ENCODE results near the gene CHMP4A.
A peak's percentile ranks its signal among the peaks of the same experiment; 100 is the strongest.

The CHMP4A gene

DNA sequence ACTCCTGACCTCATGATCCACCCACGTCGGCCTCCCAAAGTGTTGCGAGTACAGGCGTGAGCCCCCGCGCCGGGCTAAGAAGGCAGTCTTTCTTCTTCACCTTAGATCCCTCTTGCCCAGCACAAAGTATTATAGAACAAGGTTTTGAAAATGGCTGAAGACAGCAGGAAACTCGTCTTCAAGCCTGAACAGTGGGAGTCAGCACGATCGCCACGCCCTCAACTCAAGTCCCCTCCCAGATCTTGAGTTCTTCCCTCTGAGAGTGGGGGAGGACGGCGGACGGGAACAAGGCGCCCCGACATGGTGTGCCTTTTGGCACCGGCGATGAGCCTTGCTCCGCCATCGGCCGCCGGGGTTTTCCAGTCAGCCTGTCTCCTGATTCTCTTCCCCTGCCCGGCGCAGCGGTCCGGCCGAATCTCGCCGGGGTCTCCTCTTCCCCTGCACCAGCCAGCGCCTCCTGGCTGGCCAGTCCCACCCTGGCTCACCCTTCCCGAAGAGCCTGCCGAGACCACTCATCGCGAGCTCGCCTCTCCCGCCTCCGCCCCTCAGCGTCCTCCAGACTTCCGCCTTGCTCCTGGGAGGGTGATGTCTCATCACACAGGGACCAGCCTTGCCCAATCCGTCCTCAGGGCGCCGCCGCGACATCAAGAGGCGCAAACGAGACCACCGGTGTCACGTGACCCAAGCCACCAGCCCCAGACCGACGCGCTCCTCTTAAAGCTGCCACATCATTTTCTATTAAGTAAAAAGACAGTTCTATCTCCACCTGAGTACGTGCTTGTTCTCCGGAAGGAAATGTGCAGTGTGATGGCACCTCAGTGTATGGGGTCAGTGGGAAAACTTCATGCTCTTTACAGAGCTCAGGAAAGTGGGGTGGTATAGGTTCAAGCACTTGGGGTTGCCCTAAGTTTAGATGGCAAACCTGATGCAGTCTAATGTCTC is at the start of gene CHMP4A:
TSS of gene CHMP4A (minus strand) at position 565 of the 942 bp plus-strand sequence. CDS start at position 516, 49 bp downstream.
- DNase-seq: peak; percentile 92 to 94

DNA sequence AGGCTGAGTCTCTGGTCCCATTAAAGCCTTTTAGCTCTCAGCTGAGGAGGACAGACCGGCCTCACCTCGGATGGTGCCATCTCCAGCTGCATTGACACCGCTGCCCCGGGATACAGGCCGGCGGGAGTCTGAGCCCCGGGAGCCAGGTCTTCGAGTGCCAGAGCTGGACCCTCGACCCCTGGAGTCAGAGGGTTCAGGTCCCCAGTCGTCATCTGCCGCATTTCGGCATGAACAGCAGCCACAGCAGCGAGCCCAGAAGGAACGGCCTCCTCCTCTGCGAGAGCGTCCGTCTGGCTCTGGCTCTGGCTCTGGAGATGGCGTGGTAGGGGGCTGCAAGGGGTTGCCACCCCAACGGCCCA is 48.7 kb upstream of the CHMP4A start:
- DNase-seq: no peak

- no peak for DNase-seq
Observed at GRCh38 chr14:24261256-24261968, 48.1 kb upstream of the CHMP4A start.

DNA sequence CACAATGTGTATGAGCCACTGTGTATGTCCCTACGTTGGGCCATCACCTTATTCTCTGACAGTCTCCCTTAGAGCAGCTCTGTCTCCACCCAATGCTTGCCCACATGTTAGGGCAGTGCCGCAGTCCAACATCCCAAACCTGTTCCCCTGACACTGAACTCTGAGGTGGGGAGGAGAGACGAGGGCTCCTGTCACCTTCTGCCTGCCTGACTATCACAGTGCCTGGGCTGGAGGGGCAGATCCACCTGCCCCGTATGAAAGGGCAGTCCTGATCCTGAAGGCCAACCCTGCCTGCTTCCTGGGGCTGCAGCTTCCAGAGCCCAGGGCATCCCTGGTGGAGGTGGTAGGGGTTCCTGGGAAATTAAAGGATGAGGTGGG is 47.5 kb upstream of the CHMP4A start:
- no peak for DNase-seq

- DNase-seq: no peak
Observed at GRCh38 chr14:24260026-24260779, 46.9 kb upstream of the CHMP4A start.

DNA sequence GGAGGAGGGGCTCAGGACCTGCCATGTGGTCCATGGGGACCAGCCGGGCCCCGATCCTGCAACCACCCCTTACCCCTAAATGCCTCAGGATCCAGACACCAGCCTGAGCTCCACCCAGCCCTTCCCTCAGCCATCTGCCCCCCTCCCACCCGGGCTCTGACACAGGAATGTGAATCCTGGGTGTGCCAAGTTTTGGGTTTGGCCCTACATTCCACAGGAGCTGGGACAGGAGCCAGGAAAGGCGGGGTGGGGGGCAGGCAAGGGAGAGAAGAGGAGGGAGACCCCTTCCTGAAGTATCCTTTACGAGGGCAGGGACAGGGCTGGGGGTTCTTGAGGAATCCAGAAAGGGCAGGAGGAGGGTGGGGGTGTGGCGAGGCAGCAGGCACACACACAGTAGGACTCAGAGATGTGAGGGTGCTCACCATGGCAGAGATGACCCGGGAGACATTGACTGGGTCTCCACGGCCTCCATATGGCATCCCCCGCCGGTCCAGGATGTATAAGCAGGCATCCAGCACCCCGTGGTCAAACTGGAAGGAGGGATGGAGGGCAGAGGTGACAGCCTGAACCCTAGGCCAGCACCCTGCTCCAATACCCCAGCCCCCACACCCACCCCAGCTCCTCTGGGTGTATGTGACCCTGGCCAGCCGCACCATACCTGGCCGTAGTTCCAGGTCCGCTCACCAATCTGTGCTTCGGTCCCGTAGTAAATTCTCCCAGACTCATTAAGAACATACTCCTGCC is 46.2 kb upstream of the CHMP4A start:
- DNase-seq: no peak

DNA sequence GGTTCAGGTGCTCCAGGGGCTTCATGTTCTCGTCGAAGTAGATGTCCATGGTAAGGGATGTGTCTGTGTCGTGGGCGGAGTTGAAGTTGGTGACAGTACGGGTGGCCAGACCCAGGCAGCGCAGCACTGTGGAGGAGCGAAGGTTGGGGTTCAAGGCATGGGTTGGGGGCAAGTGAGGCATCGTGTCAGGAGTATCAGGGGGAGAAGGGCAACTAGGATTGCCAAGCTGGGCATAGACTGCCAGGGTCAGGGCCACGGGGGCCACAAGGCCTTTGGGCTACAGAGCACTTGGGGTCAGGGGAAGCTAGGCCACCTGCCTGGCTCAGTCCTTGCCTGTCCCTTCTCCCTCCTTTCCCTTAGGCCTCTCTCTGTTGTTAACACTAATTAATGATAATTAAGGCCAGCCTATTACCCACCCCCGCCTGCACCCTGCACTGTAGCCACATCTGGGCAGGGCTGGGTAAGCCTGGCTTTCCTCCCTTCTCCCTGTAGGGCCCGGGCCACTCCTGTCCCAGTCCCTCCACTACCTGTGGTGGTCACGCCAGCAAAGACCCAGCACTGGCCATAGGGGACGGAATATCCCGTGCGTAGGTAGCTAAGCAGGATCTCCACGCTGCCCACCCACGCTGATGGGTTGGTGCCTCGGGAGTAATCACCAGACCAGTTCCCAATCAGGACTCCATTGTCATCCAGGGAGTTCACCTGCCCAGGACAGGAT is 45.4 kb upstream of the CHMP4A start:
- DNase-seq: no peak

DNA sequence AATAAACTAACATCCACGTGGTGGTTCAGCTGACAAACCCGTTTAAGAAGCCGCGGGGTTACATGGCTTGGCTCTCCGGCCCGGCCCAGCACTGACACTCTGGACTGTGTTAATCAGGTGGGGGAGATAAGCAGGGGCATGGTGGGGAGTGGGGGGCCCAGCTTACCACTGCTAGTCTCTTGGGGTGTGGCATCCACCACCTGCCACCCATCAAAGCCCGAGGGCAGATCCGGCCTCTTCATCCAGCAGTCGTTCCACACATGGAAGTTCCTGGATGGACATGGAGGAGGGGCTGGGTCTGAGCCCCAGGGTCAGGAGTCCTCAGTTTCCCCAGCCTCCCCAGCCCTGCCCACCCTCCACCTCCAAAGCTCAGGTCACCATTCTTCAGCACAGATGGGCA is 44.8 kb upstream of the CHMP4A start:
- DNase-seq: no peak

DNA sequence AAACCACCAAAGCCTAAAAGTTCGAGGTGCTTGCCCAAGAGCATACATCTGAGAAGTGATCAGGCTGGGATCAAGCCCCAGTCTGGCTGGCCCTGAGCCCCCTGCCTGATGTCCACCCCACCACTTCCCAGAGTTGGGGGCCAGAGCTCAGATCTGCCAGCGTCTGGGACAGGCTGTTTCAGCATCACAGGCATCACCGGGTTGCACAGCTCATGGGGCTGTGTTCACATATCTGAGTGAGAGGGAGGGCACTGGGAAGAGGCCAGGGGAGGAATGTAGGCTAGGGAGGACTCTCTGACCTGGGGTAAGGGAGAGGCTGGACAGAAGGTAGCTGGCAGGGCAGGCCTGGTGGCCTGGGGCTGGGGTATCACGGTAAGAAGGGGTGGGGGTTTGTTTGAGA is 43.7 kb upstream of the CHMP4A start:
- DNase-seq: no peak

DNA sequence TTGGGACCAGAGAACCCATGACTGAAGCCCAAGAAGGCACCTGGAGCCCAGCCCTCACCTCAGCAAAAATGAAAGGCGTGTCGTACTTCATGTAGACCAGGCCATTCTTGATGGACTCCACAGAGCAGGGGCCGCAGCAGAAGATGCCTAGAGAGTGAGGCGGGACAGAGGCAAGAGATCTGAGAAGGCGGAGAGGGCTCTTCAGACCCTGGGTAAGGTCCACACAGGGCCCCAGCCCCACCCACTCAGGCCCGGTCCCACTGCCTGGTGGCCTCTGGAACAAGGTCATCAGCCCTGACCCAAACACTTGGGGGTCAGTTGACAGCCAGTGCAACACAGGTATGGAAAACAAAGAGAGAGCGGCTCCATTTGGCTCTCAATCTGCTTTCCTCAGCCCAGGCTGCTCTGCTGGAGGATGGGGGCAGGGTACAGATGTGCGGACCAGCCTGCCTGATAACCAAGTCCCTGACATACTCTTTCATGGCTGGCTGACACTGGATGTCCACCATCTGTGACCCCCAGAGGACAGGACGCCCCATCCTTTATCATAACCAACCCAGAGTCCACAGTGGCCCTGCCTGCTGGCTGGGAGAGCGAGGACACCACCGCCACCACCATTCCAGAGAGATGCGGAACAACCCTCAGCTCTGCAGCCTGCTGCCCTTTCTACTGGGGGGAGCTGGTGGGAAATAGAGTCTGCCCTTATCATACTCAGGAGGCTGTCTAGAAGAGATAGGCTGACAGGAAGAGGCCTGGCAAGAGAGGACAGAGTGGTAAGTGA is 42.8 kb upstream of the CHMP4A start:
- no peak for DNase-seq

DNA sequence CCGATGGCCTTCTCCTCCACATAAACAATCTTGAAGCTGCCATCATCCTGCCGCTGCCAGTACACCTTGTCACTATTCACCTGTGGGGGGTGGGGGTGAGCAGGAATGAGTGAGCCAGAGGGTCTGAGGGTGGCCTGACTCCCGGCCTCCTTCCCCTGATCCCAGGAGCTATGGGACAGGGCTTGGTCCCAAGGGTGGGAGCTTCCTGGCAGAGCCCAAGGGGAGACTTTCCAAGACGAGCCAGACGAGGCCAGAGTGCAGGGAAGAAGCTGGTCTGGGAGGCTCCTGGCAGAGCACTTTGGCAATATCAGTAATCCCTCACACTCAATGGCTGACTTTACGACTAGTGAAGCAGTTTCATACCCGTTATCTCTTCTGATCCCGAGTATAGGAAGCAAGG is 42.1 kb upstream of the CHMP4A start:
- DNase-seq: no peak

DNA sequence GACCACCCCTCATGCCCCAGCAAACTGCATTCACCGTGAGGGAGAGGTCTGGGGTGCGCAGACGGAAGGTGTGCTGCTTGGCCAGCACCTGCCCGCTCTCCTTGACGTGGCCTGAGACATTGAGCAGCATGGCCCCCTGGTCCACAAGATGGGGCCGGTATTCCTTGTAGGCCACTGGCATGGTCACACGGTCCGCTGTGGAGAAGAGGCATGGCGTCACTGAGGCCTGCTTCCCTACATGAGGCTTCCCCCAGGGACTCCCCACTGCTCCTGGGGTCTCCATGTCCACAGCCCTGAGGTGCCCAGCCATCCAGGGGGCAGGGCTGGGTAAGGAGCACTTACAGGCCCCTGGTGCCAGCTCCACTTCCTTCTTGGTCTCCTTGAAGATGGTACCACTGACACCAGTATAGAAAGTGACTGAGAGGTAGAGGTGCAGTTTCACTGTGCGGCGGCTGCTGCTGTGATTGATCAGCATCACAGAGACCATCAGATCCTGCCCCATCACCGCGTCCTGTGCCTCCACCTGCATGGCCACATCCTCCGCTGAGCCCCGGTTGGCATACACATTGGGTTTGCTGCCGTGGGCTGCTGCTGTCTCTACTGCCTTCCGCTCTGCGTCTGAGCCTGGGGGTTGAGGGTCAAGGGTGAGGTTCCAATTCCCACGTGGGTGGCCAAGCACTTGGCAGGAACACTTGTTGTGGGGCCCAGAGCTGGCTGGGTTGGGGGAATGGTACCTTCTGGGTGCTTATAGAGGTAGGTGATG is 41.5 kb upstream of the CHMP4A start:
- DNase-seq: no peak

- DNase-seq: no peak
Observed at GRCh38 chr14:24253936-24254335, 40.6 kb upstream of the CHMP4A start.

DNA sequence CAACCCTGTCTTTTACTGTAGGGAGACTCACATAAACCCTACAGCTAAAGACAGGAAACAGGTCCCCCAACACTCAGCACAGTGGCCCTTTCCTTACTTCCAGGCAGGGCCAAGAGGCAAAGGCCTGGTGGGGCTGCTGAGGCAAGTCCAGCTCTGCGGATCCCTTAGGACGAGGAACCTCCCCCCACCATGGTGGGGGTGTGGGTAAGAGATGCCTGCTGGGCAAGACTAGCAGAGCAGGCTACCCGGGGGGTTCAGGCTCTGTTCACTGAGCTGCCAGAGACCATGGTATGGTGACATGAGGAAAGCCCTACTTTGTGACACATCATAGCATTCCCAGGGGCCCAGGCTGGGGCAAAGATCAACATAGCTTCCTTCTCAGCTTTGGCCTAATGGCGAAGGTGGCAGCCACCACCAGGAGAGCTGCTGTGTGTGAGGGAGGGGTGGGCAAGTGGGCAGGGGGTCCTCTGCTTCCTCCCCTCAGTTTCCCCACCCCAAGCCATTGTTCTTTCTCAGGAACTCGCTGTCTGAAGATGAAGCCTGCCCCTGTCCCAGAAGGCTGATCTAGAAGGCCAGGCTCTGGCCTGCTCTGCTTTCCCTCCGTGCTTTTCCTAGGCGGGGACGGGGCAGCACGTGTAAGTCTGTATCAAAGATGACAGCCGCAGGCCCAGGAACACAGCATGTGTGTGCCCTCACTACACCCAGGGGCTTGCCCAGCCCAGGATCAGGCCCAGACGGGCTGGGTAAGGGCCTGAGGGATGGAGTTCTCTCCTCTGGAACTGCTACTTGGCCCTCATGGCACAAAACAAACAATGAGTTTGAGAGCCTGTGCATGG is 39.2 kb upstream of the CHMP4A start:
- no peak for DNase-seq

DNA sequence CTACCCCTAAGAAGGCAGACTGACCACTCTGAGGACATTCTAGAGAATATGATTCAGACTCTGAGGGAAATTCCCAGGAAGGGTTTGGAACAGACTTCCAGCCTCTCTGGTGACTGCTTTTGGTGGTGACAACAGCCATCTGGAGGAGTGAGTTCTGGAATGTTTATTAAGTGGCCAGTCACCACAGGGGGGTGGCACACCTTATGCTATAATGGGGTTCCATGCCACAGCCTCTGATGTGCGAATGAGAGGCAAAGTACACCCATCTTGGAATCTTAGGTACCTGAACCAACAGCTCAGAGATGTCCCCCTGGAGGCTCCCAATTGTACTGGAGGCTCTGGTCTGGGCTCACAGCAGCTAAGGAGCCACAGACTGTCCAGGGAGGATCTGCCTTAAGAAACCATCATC is 38.6 kb upstream of the CHMP4A start:
- no peak for DNase-seq

GRCh38 chr14:24250354-24250753 is 37.1 kb upstream of the CHMP4A start:
- no peak for DNase-seq

- DNase-seq: no peak
Observed at GRCh38 chr14:24249230-24250021, 36.1 kb upstream of the CHMP4A start.

DNA sequence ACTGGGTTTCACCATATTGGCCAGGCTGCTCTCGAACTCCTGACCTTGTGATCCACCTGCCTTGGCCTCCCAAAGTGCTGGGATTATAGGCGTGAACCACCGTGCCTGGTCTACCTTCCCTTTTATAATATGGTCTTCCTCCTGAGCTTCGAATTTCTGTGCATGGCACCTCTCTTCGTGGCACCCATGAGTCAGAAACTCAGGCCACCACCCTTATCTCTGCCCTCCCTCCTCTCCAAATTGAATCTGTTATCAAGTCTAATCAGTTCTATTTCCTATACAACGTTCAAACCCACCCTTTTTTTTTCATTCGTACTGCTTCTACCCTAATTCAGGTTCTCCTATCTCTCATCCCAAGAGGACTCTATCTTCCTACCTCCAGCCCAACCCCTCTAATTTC is 34.1 kb upstream of the CHMP4A start:
- no peak for DNase-seq

DNA sequence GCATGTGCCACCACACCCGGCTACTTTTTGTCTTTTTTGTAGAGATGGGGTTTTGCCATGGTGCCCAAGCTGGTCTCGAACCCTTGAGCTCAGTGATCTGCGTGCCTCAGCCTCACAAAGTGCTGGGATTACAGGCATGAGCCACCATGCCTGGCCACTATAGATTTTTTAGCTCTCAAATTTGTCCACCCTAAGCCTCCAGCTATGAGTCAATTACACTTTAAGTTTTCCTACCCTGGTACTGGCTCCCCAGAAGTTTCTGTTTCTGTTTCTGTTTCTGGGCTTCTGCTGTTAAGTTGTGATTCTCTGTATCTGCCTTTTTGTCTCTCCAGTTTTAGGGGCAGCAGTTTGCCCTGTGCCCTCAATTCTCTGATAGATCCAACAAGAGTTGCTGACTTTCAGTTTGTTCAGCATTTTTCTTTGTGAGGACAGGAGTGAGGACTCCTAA is 33.5 kb upstream of the CHMP4A start:
- peak in 1 of 2 experiments; percentile 12 for DNase-seq
